CD14-positive monocyte (primary cell): ENCODE results near the gene WDFY3. TPM values are rescaled to one million over a fixed set of nuclear protein-coding genes. Genes with fewer than 3 reads are reported as not detected.
A peak's percentile ranks its signal among the peaks of the same experiment; 100 is the strongest.

Experiments used
- DNase-seq, 3 donors: peaks; one replicate each; pipeline ENCODE4 v3.0.0-alpha.2; 2011 to 2022
- H2AFZ ChIP-seq: 2 replicates; pipeline ENCODE4 v1.6.0; 2012; ENCODE audit warnings: mild to moderate bottlenecking, low read depth, low read length, inconsistent platforms; ENCODE audit not compliant: insufficient read depth, poor library complexity, severe bottlenecking
- H3K27ac ChIP-seq, 2 donors: 1 replicate in 1 of 2; 2 replicates in 1 of 2; pipeline ENCODE4 v1.5.1; 2012 to 2013; ENCODE audit warnings: low read length in 2 of 2, control low read depth in 1 of 2, inconsistent platforms in 1 of 2, low read depth in 1 of 2, mild to moderate bottlenecking in 1 of 2
- H3K27me3 ChIP-seq, 2 donors: one replicate each; pipeline versions ENCODE4 v1.6.0 to v1.6.1; 2011 to 2013; ENCODE audit warnings: low read length in 2 of 2; ENCODE audit not compliant: control insufficient read depth in 2 of 2, insufficient read depth in 2 of 2
- H3K36me3 ChIP-seq, 2 donors: replicated peaks in 1 of 2; 1 replicate in 1 of 2; 2 replicates in 1 of 2; pipeline versions ENCODE4 v1.5.1 to v1.6.1; 2012 to 2013; ENCODE audit warnings: low read length in 2 of 2, control low read depth in 1 of 2, inconsistent platforms in 1 of 2, mild to moderate bottlenecking in 1 of 2; ENCODE audit not compliant: insufficient read depth in 2 of 2, control insufficient read depth in 1 of 2
- H3K4me1 ChIP-seq, 2 donors: 1 replicate in 1 of 2; 2 replicates in 1 of 2; pipeline versions ENCODE4 v1.5.1 to v1.6.1; 2012 to 2013; ENCODE audit warnings: low read length in 2 of 2, control low read depth in 1 of 2, inconsistent platforms in 1 of 2, mild to moderate bottlenecking in 1 of 2, moderate library complexity in 1 of 2; ENCODE audit not compliant: insufficient read depth in 2 of 2, control insufficient read depth in 1 of 2
- H3K4me2 ChIP-seq: replicated peaks from 2 replicates; pipeline ENCODE3; 2012; ENCODE audit warnings: low read length, moderate library complexity, mild to moderate bottlenecking; ENCODE audit not compliant: poor library complexity, severe bottlenecking; ENCODE audit errors: extremely low read depth
- H3K4me3 ChIP-seq, 3 experiments: fragments of 200-600 bp in 1 of 3; sonication (generic) in 1 of 3; replicated peaks in 1 of 3; 1 replicate in 2 of 3; 2 replicates in 1 of 3; pipeline ENCODE4 v1.5.1; 2011 to 2013; ENCODE audit warnings: low read length in 3 of 3, mild to moderate bottlenecking in 3 of 3, control low read depth in 2 of 3, low read depth in 2 of 3, inconsistent platforms in 1 of 3, moderate library complexity in 1 of 3
- H3K79me2 ChIP-seq: 2 replicates; pipeline ENCODE4 v1.6.0; 2012; ENCODE audit warnings: mild to moderate bottlenecking, control low read depth, inconsistent platforms, low read length, moderate library complexity; ENCODE audit not compliant: insufficient read depth
- H3K9ac ChIP-seq: 2 replicates; pipeline ENCODE4 v1.6.0; 2017; ENCODE audit warnings: low read length, mild to moderate bottlenecking; ENCODE audit not compliant: insufficient read depth, poor library complexity, severe bottlenecking
- H3K9me3 ChIP-seq, 2 donors: replicated peaks in 1 of 2; 1 replicate in 1 of 2; 2 replicates in 1 of 2; pipeline versions ENCODE4 v1.5.1 to v1.6.1; 2012 to 2013; ENCODE audit warnings: low read length in 2 of 2, control low read depth in 1 of 2; ENCODE audit not compliant: control insufficient read depth in 1 of 2, insufficient read depth in 1 of 2
- H4K20me1 ChIP-seq: 2 replicates; pipeline ENCODE4 v1.6.0; 2012; ENCODE audit warnings: mild to moderate bottlenecking, low read length, control low read depth, moderate library complexity; ENCODE audit not compliant: insufficient read depth
- H3K27ac Mint-ChIP-seq, 7 donors: one replicate each; pipeline ENCODE4 v1.8.0; 2020; ENCODE audit warnings: mild to moderate bottlenecking in 7 of 7, mixed read lengths in 7 of 7, moderate library complexity in 6 of 7, inconsistent platforms in 2 of 7
- H3K27me3 Mint-ChIP-seq, 3 donors: one replicate each; pipeline ENCODE4 v1.8.0; 2021 to 2022; ENCODE audit warnings: low read depth in 3 of 3, mild to moderate bottlenecking in 3 of 3, mixed read lengths in 3 of 3, moderate library complexity in 3 of 3, inconsistent platforms in 1 of 3
- H3K36me3 Mint-ChIP-seq, 2 donors: one replicate each; pipeline ENCODE4 v1.8.0; 2020; ENCODE audit warnings: mixed read lengths in 2 of 2, inconsistent platforms in 1 of 2, mild to moderate bottlenecking in 1 of 2
- H3K4me1 Mint-ChIP-seq: one replicate; pipeline ENCODE4 v1.8.0; 2020; ENCODE audit warnings: mild to moderate bottlenecking, mixed read lengths
- H3K4me3 Mint-ChIP-seq, 2 donors: one replicate each; pipeline ENCODE4 v1.8.0; 2020; ENCODE audit warnings: mild to moderate bottlenecking in 2 of 2, mixed read lengths in 2 of 2, moderate library complexity in 1 of 2
- H3K9me3 Mint-ChIP-seq, 7 donors: one replicate each; pipeline ENCODE4 v1.8.0; 2020 to 2022; ENCODE audit warnings: mixed read lengths in 7 of 7, mild to moderate bottlenecking in 6 of 7, moderate library complexity in 6 of 7, inconsistent platforms in 2 of 7
- CTCF ChIP-seq: fragments of 200-600 bp; IDR thresholded peaks from one replicate; pipeline ENCODE4 v1.8.0; 2022; ENCODE audit warnings: antibody characterized with exemption, mild to moderate bottlenecking
- WGBS: methylation state at CpG from one replicate; pipeline ENCODE4 v1.1.5; 2013; ENCODE audit warnings: missing lambda C conversion rate; ENCODE audit not compliant: insufficient coverage; 5-methylcytosine and 5-hydroxymethylcytosine counted together
- intact Hi-C, 2 donors: fragments of 100-400 bp; cut with micrococcal nuclease; formaldehyde crosslinking; loops; one replicate each; pipeline versions ENCODE4 v1.15.0 to v1.15.1; 2023
- polyA plus RNA-seq, 3 donors: library from polyadenylated mRNA; depleted of rRNA in 1 of 3; unstranded in 2 of 3; stranded (reverse) in 1 of 3; fragments of 300-500 nt in 2 of 3; fragments of >200 nt in 1 of 3; fragmentation: Illumina TruSeq in 2 of 3; gene quantifications; 1 replicate in 2 of 3; 2 replicates in 1 of 3; pipeline ENCODE4 v1.2.3, GENCODE V29; 2012 to 2021

Gene WDFY3
- polyA plus RNA-seq, 3 donors, result 5.6 to 35.5 (median 5.9) TPM

GRCh38 chr4:84962102-84962501, 4.4 kb downstream of the WDFY3 start:
- H3K27ac ChIP-seq, result no peak overlapping the region
- H4K20me1 ChIP-seq, result peaks cover 89% of the 10 kb centered on the region
- Mint-ChIP-seq H3K27ac (no peak overlapping the region), H3K36me3 (peaks cover 0 to 16% of the 10 kb centered on the region in 2 donors), H3K4me1 (peaks cover 60% of the 10 kb centered on the region), H3K9me3 (no peaks in the 10 kb centered on the region), H3K4me3 (no peak overlapping the region), H3K27me3 (no peaks in the 10 kb centered on the region)
- H2AFZ ChIP-seq, result no peak overlapping the region
- WGBS, result no CpG with 5 or more reads among the region's 5 CpGs
- peaks cover 90% of the 10 kb centered on the region for H3K79me2 ChIP-seq
- no peaks in the 10 kb centered on the region for H3K27me3 ChIP-seq
- DNase-seq, result no peak
- no peaks in the 10 kb centered on the region for H3K9me3 ChIP-seq
- H3K4me2 ChIP-seq, result no peak overlapping the region
- H3K4me1 ChIP-seq, result peaks cover 24 to 42% of the 10 kb centered on the region in 2 donors
- no peak overlapping the region for H3K9ac ChIP-seq
- H3K36me3 ChIP-seq, result no peaks in the 10 kb centered on the region
- intact Hi-C loops, result no loop called here
- TF ChIP-seq CTCF, result no peak
- no peak overlapping the region for H3K4me3 ChIP-seq

- H3K79me2 ChIP-seq, result peaks cover 100% of the 10 kb centered on the region
- peaks cover 10 to 18% of the 10 kb centered on the region in 2 donors for H3K4me1 ChIP-seq
- no peak overlapping the region for H3K9ac ChIP-seq
- no peak for DNase-seq
- no peaks in the 10 kb centered on the region for H3K27me3 Mint-ChIP-seq
- peaks cover 0 to 17% of the 10 kb centered on the region in 2 donors for H3K36me3 Mint-ChIP-seq
- no peaks in the 10 kb centered on the region for H3K27me3 ChIP-seq
- no peak overlapping the region for H3K4me3 ChIP-seq
- no peak overlapping the region for H2AFZ ChIP-seq
- no peak overlapping the region for H3K27ac ChIP-seq
- no peak overlapping the region for H3K4me3 Mint-ChIP-seq
- H3K36me3 ChIP-seq, result no peaks in the 10 kb centered on the region
- H3K9me3 ChIP-seq, result no peaks in the 10 kb centered on the region
- peaks cover 43% of the 10 kb centered on the region for H3K4me1 Mint-ChIP-seq
- no peak overlapping the region for H3K4me2 ChIP-seq
- peak overlapping the region in 4 of 7 donors; percentile 3 to 26 (median 12) for H3K27ac Mint-ChIP-seq
- peaks cover 0 to 3% (median 0%) of the 10 kb centered on the region in 7 donors for H3K9me3 Mint-ChIP-seq
- intact Hi-C loops, result no loop called here
- H4K20me1 ChIP-seq, result peaks cover 100% of the 10 kb centered on the region
- TF ChIP-seq CTCF, result no peak
Observed at GRCh38 chr4:84958434-84958833, 8.1 kb downstream of the WDFY3 start.
